WTC11 (cell line): ENCODE measurements around the gene GABRR3.

Experiments
- IRF2 ChIP-seq: sonication (generic); formaldehyde crosslinking; IDR thresholded peaks from 2 replicates; pipeline ENCODE4 v1.8.0; 2022; ENCODE audit warnings: low read depth, missing genetic modification reagents, borderline replicate concordance
- ZNF121 ChIP-seq: sonication (generic); formaldehyde crosslinking; IDR thresholded peaks from 2 replicates; pipeline ENCODE4 v1.8.0; 2023; ENCODE audit warnings: missing genetic modification reagents
- ZNF232 ChIP-seq: sonication (generic); formaldehyde crosslinking; IDR thresholded peaks from 2 replicates; pipeline ENCODE4 v1.8.0; 2022; ENCODE audit warnings: mild to moderate bottlenecking, missing genetic modification reagents
- ZNF416 ChIP-seq: fragments of 250-450 bp; sonication (Bioruptor Pico); IDR thresholded peaks from 2 replicates; pipeline ENCODE4 v1.9.0; 2021; ENCODE audit warnings: mild to moderate bottlenecking, inconsistent platforms
- ZNF423 ChIP-seq: fragments of 250-450 bp; sonication (Bioruptor Pico); IDR thresholded peaks from 2 replicates; pipeline ENCODE4 v2.1.2; 2022; ENCODE audit warnings: mild to moderate bottlenecking, moderate library complexity
- TF ChIP-seq, protein P1 (sequence below): fragments of 200-600 bp; IDR thresholded peaks from 2 replicates; pipeline ENCODE4 v1.8.0; 2022; ENCODE audit warnings: antibody characterized with exemption
- TF ChIP-seq, protein P2 (sequence below): sonication (generic); formaldehyde crosslinking; IDR thresholded peaks from 2 replicates; pipeline ENCODE4 v1.8.0; 2022; ENCODE audit warnings: mild to moderate bottlenecking, missing genetic modification reagents
- TF ChIP-seq, protein P3 (sequence below): sonication (generic); formaldehyde crosslinking; IDR thresholded peaks from 2 replicates; pipeline ENCODE4 v1.8.0; 2022; ENCODE audit warnings: missing genetic modification reagents

DNA sequence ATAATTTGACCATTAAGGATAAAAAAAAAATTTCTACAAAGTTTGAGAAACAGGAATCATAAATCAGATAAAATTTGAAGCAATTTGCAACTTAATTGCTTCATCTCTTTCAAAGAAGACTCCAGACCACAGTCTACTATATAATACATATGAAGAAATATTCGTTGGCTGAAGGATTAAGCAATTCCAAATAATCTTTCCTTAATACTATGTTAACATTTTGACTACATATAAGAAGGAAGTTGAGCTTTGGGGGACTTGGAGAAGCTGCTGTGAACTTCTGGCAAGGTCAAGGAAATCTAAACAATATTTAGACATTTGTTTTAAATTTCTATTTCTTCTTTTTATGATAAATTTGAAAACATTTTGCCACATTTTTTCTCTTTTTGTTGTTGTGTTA is 13.5 kb upstream of the GABRR3 start:
- TF ChIP-seq IRF2 (CRISPR knock-in tag) (no peak), ZNF423 (CRISPR knock-in tag) (no peak), ZNF121 (CRISPR knock-in tag) (no peak), ZNF416 (CRISPR knock-in tag) (no peak), ZNF232 (CRISPR knock-in tag) (no peak)
- TF ChIP-seq, protein P1, sequence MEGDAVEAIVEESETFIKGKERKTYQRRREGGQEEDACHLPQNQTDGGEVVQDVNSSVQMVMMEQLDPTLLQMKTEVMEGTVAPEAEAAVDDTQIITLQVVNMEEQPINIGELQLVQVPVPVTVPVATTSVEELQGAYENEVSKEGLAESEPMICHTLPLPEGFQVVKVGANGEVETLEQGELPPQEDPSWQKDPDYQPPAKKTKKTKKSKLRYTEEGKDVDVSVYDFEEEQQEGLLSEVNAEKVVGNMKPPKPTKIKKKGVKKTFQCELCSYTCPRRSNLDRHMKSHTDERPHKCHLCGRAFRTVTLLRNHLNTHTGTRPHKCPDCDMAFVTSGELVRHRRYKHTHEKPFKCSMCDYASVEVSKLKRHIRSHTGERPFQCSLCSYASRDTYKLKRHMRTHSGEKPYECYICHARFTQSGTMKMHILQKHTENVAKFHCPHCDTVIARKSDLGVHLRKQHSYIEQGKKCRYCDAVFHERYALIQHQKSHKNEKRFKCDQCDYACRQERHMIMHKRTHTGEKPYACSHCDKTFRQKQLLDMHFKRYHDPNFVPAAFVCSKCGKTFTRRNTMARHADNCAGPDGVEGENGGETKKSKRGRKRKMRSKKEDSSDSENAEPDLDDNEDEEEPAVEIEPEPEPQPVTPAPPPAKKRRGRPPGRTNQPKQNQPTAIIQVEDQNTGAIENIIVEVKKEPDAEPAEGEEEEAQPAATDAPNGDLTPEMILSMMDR = no peak
- TF ChIP-seq, protein P2, sequence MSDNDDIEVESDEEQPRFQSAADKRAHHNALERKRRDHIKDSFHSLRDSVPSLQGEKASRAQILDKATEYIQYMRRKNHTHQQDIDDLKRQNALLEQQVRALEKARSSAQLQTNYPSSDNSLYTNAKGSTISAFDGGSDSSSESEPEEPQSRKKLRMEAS (CRISPR knock-in tag) = no peak
- TF ChIP-seq, protein P3, sequence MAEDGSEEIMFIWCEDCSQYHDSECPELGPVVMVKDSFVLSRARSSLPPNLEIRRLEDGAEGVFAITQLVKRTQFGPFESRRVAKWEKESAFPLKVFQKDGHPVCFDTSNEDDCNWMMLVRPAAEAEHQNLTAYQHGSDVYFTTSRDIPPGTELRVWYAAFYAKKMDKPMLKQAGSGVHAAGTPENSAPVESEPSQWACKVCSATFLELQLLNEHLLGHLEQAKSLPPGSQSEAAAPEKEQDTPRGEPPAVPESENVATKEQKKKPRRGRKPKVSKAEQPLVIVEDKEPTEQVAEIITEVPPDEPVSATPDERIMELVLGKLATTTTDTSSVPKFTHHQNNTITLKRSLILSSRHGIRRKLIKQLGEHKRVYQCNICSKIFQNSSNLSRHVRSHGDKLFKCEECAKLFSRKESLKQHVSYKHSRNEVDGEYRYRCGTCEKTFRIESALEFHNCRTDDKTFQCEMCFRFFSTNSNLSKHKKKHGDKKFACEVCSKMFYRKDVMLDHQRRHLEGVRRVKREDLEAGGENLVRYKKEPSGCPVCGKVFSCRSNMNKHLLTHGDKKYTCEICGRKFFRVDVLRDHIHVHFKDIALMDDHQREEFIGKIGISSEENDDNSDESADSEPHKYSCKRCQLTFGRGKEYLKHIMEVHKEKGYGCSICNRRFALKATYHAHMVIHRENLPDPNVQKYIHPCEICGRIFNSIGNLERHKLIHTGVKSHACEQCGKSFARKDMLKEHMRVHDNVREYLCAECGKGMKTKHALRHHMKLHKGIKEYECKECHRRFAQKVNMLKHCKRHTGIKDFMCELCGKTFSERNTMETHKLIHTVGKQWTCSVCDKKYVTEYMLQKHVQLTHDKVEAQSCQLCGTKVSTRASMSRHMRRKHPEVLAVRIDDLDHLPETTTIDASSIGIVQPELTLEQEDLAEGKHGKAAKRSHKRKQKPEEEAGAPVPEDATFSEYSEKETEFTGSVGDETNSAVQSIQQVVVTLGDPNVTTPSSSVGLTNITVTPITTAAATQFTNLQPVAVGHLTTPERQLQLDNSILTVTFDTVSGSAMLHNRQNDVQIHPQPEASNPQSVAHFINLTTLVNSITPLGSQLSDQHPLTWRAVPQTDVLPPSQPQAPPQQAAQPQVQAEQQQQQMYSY (CRISPR knock-in tag) = no peak
